ENCODE data around the gene C11orf42. TPM values are rescaled to one million over a fixed set of nuclear protein-coding genes. Genes with fewer than 3 reads are reported as not detected.

C11orf42 gene
- total RNA-seq, 1 experiment from 2014 or later = not detected

DNA sequence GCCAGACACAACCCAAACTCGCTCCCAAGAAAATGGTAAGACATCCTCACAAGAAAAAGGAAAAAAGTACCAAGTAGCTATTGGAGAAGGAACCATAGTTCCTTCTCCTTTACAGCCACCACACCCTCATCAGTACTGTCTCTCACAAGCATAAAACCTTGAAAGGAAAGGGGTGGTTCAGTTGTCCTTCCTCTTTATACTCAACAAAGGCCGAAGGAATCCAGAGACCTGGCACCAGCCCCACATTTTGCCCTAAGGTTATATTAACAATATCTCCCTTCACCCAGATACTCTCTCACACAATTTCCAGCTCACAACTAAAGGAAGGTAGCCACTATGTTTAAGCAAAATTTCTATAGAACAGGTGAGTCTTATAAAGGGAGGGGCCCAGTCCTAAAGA is 20.5 kb downstream of the C11orf42 start:
- ChIA-PET POLR2A (ENCODE audit: unreplicated experiment) (no interaction called here), CTCF (no interaction called here)
- intact Hi-C loops (cut with micrococcal nuclease) = no loop called here
- Histone ChIP-seq H3F3A (ENCODE audit: low read length, unreplicated experiment) (no peaks in the 10 kb centered on the region), H3K9me2 (replicated peaks; ENCODE audit: low read length) (no peaks in the 10 kb centered on the region), H3K9me3 (ENCODE audit: low read length) (no peaks in the 10 kb centered on the region), H3K27me3 (ENCODE audit: low read length) (no peaks in the 10 kb centered on the region), H2AFZ (ENCODE audit: low read length) (no peak overlapping the region), H3K4me1 (ENCODE audit: insufficient read depth, low read length) (no peaks in the 10 kb centered on the region), H3K79me2 (ENCODE audit: low read length) (peaks cover 56% of the 10 kb centered on the region), H3K9ac (ENCODE audit: low read length) (no peak overlapping the region), H3K4me2 (ENCODE audit: low read length) (no peak overlapping the region), H3K36me3 (ENCODE audit: low read depth, low read length) (peaks cover 20% of the 10 kb centered on the region; the same call in 1 of the 2 replicates), H3K4me3 (ENCODE audit: low read length) (no peak overlapping the region), H3K27ac (ENCODE audit: low read length) (no peak overlapping the region), H4K20me1 (ENCODE audit: low read length) (peaks cover 4% of the 10 kb centered on the region; the same call in 1 of the 2 replicates)
- DNase-seq (no peak), ATAC-seq (no peak)
- no TSS peak for BruUV-seq (replicated peaks)
- no peak for TF ChIP-seq EZH2phosphoT487 (IDR thresholded peaks at IDR 0.05; ENCODE audit: borderline replicate concordance, low read length)
- TF ChIP-seq, protein P1, sequence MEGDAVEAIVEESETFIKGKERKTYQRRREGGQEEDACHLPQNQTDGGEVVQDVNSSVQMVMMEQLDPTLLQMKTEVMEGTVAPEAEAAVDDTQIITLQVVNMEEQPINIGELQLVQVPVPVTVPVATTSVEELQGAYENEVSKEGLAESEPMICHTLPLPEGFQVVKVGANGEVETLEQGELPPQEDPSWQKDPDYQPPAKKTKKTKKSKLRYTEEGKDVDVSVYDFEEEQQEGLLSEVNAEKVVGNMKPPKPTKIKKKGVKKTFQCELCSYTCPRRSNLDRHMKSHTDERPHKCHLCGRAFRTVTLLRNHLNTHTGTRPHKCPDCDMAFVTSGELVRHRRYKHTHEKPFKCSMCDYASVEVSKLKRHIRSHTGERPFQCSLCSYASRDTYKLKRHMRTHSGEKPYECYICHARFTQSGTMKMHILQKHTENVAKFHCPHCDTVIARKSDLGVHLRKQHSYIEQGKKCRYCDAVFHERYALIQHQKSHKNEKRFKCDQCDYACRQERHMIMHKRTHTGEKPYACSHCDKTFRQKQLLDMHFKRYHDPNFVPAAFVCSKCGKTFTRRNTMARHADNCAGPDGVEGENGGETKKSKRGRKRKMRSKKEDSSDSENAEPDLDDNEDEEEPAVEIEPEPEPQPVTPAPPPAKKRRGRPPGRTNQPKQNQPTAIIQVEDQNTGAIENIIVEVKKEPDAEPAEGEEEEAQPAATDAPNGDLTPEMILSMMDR (conservative IDR thresholded peaks at IDR 0.05; ENCODE audit: low read depth, low read length) = no peak
- no peak for TF ChIP-seq EZH2 (IDR thresholded peaks at IDR 0.05; ENCODE audit: low read length, unreplicated experiment)

DNA sequence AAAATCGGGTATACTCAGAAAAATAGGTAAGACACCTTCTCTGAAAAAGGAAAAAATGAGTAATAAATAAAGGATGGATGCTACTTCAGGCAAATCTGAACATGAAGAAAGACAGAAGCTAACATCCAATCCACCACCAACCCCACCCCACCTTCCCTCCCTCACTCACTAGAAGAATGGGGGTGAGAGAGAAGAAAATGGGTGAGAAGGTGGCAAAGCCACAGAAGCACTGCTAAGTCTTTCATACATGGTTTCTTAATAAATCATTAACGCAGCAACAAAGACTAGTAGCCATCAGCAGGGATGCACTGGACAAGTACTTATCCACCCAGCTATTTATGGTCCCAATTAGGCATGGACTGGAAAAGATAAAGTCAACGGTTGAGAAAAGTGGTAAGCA is 23.2 kb downstream of the C11orf42 start:
- TF ChIP-seq, protein P1 (conservative IDR thresholded peaks at IDR 0.05; ENCODE audit: low read depth, low read length) = no peak
- no peak for TF ChIP-seq EZH2 (IDR thresholded peaks at IDR 0.05; ENCODE audit: low read length, unreplicated experiment)
- no peak for TF ChIP-seq EZH2phosphoT487 (IDR thresholded peaks at IDR 0.05; ENCODE audit: borderline replicate concordance, low read length)
- no peak for ATAC-seq
- CTCF ChIA-PET = no interaction called here
- intact Hi-C loops (cut with micrococcal nuclease) = no loop called here
- Histone ChIP-seq H3K4me2 (ENCODE audit: low read length) (no peak overlapping the region), H3K79me2 (ENCODE audit: low read length) (peaks cover 82% of the 10 kb centered on the region), H3K27ac (ENCODE audit: low read length) (no peak overlapping the region), H3K4me3 (ENCODE audit: low read length) (no peak overlapping the region), H3K27me3 (ENCODE audit: low read length) (no peaks in the 10 kb centered on the region), H2AFZ (ENCODE audit: low read length) (no peak overlapping the region), H3K9ac (ENCODE audit: low read length) (no peak overlapping the region), H3K36me3 (ENCODE audit: low read depth, low read length) (peaks cover 5% of the 10 kb centered on the region; the same call in 1 of the 2 replicates), H3K4me1 (ENCODE audit: insufficient read depth, low read length) (peaks cover 8% of the 10 kb centered on the region), H3K9me3 (ENCODE audit: low read length) (no peaks in the 10 kb centered on the region), H3F3A (ENCODE audit: low read length, unreplicated experiment) (no peaks in the 10 kb centered on the region), H3K9me2 (replicated peaks; ENCODE audit: low read length) (no peaks in the 10 kb centered on the region), H4K20me1 (ENCODE audit: low read length) (peaks cover 10% of the 10 kb centered on the region)
- no peak for DNase-seq
- POLR2A ChIA-PET (ENCODE audit: unreplicated experiment) = no interaction called here
- BruUV-seq (replicated peaks) = no TSS peak

DNA sequence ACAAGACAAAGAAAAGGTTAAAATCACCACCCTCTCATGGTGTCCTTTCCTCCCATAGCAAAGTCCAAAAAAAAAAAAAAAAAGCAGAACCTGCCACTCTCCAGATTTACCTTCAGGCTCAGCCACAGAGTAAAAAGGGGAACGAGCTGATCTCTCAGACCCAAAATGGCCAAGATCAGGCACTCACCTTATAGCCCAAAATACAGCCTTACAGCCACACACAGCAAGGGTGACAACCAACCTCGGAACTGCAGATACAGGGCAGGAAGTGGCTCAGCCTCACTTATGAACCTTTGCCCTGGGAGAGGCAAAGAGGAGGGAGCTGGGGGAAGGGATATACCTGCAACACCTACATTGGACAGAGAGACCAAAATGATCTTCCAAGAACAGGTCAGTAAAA is 24.6 kb downstream of the C11orf42 start:
- Histone ChIP-seq H3K79me2 (ENCODE audit: low read length) (peaks cover 91% of the 10 kb centered on the region), H3F3A (ENCODE audit: low read length, unreplicated experiment) (no peaks in the 10 kb centered on the region), H3K36me3 (ENCODE audit: low read depth, low read length) (no peaks in the 10 kb centered on the region), H3K9ac (ENCODE audit: low read length) (no peak overlapping the region), H2AFZ (ENCODE audit: low read length) (no peak overlapping the region), H3K9me2 (replicated peaks; ENCODE audit: low read length) (no peaks in the 10 kb centered on the region), H3K4me2 (ENCODE audit: low read length) (no peak overlapping the region), H3K27me3 (ENCODE audit: low read length) (no peaks in the 10 kb centered on the region), H4K20me1 (ENCODE audit: low read length) (peaks cover 10% of the 10 kb centered on the region), H3K4me1 (ENCODE audit: insufficient read depth, low read length) (peaks cover 11% of the 10 kb centered on the region), H3K27ac (ENCODE audit: low read length) (no peak overlapping the region), H3K9me3 (ENCODE audit: low read length) (no peaks in the 10 kb centered on the region), H3K4me3 (ENCODE audit: low read length) (no peak overlapping the region)
- BruUV-seq (replicated peaks) = no TSS peak
- intact Hi-C loops (cut with micrococcal nuclease) = no loop called here
- ChIA-PET CTCF (no interaction called here), POLR2A (ENCODE audit: unreplicated experiment) (no interaction called here)
- TF ChIP-seq, protein P1 (conservative IDR thresholded peaks at IDR 0.05; ENCODE audit: low read depth, low read length) = no peak
- TF ChIP-seq EZH2phosphoT487 (IDR thresholded peaks at IDR 0.05; ENCODE audit: borderline replicate concordance, low read length) (no peak), EZH2 (IDR thresholded peaks at IDR 0.05; ENCODE audit: low read length, unreplicated experiment) (no peak)
- ATAC-seq = no peak
- no peak for DNase-seq

All from PC-3 (cell line).